ENCODE measurements around the gene UFSP1.

GRCh38 chr7:100860702-100861615 is 28.6 kb downstream of the UFSP1 start:
- no peak for TF ChIP-seq CTCF (IDR thresholded peaks at IDR 0.05)
- no peak for TF ChIP-seq POLR2A (IDR thresholded peaks at IDR 0.05)

Measured in transverse colon (tissue), 3 donors.